ENCODE measurements around the gene ZNF644. TPM values are rescaled to one million over a fixed set of nuclear protein-coding genes. Genes with fewer than 3 reads are reported as not detected.

The ZNF644 gene
- total RNA-seq, 1 experiment from 2014 or later: 46.2 TPM

GRCh38 chr1:90987841-90988240, 34.0 kb downstream of the ZNF644 start:
- no peak for TF ChIP-seq CTCF (IDR thresholded peaks at IDR 0.05; ENCODE audit: unreplicated experiment)
- BruUV-seq (replicated peaks): no TSS peak
- H3K27me3 Mint-ChIP-seq (ENCODE audit: insufficient read depth, unreplicated experiment): no peaks in the 10 kb centered on the region
- DNase-seq (ENCODE audit: unreplicated experiment): no peak
- H3K9me3 Mint-ChIP-seq (ENCODE audit: unreplicated experiment): no peaks in the 10 kb centered on the region
- CTCF ChIA-PET: no interaction called here
- intact Hi-C loops (cut with micrococcal nuclease): no loop called here
- peaks cover 15% of the 10 kb centered on the region for H3K36me3 Mint-ChIP-seq (ENCODE audit: insufficient read depth, unreplicated experiment)
- no peak overlapping the region for H3K27ac Mint-ChIP-seq (ENCODE audit: low read depth, unreplicated experiment)
- POLR2A ChIA-PET: no interaction called here
- no peak overlapping the region for H3K4me3 Mint-ChIP-seq (ENCODE audit: unreplicated experiment)
- H3K4me1 Mint-ChIP-seq (ENCODE audit: insufficient read depth, unreplicated experiment): peaks cover 7% of the 10 kb centered on the region

- Mint-ChIP-seq H3K36me3 (ENCODE audit: insufficient read depth, unreplicated experiment) (peaks cover 15% of the 10 kb centered on the region), H3K27me3 (ENCODE audit: insufficient read depth, unreplicated experiment) (no peaks in the 10 kb centered on the region), H3K4me1 (ENCODE audit: insufficient read depth, unreplicated experiment) (peaks cover 4% of the 10 kb centered on the region), H3K9me3 (ENCODE audit: unreplicated experiment) (no peaks in the 10 kb centered on the region), H3K4me3 (ENCODE audit: unreplicated experiment) (no peak overlapping the region), H3K27ac (ENCODE audit: low read depth, unreplicated experiment) (no peak overlapping the region)
- CTCF ChIA-PET: no interaction called here
- DNase-seq (ENCODE audit: unreplicated experiment): no peak
- no peak for TF ChIP-seq CTCF (IDR thresholded peaks at IDR 0.05; ENCODE audit: unreplicated experiment)
- intact Hi-C loops (cut with micrococcal nuclease): no loop called here
- POLR2A ChIA-PET: no interaction called here
- BruUV-seq (replicated peaks): no TSS peak
Measured at GRCh38 chr1:90986953-90987352, 34.9 kb downstream of the ZNF644 start.

GRCh38 chr1:90977522-90977921, 44.3 kb downstream of the ZNF644 start:
- no peak overlapping the region for H3K4me3 Mint-ChIP-seq (ENCODE audit: unreplicated experiment)
- peaks cover 23% of the 10 kb centered on the region for H3K4me1 Mint-ChIP-seq (ENCODE audit: insufficient read depth, unreplicated experiment)
- no TSS peak for BruUV-seq (replicated peaks)
- TF ChIP-seq CTCF (IDR thresholded peaks at IDR 0.05; ENCODE audit: unreplicated experiment): no peak
- peaks cover 24% of the 10 kb centered on the region for H3K36me3 Mint-ChIP-seq (ENCODE audit: insufficient read depth, unreplicated experiment)
- no peak overlapping the region for H3K27ac Mint-ChIP-seq (ENCODE audit: low read depth, unreplicated experiment)
- DNase-seq (ENCODE audit: unreplicated experiment): no peak
- ChIA-PET POLR2A (no interaction called here), CTCF (interaction anchor here (1.0 kb wide), 1 partner anchor 256 kb away, joined by 3 read pairs; no protein-coding TSS in a partner anchor)
- no peaks in the 10 kb centered on the region for H3K27me3 Mint-ChIP-seq (ENCODE audit: insufficient read depth, unreplicated experiment)
- H3K9me3 Mint-ChIP-seq (ENCODE audit: unreplicated experiment): no peaks in the 10 kb centered on the region
- intact Hi-C loops (cut with micrococcal nuclease): no loop called here

- peak; percentile 47 for DNase-seq (ENCODE audit: unreplicated experiment)
- no TSS peak for BruUV-seq (replicated peaks)
- Mint-ChIP-seq H3K27ac (ENCODE audit: low read depth, unreplicated experiment) (peak overlapping the region; percentile 7), H3K4me3 (ENCODE audit: unreplicated experiment) (no peak overlapping the region), H3K27me3 (ENCODE audit: insufficient read depth, unreplicated experiment) (no peaks in the 10 kb centered on the region), H3K9me3 (ENCODE audit: unreplicated experiment) (no peaks in the 10 kb centered on the region), H3K36me3 (ENCODE audit: insufficient read depth, unreplicated experiment) (peaks cover 28% of the 10 kb centered on the region), H3K4me1 (ENCODE audit: insufficient read depth, unreplicated experiment) (peaks cover 23% of the 10 kb centered on the region)
- intact Hi-C loops (cut with micrococcal nuclease): no loop called here
- no peak for TF ChIP-seq CTCF (IDR thresholded peaks at IDR 0.05; ENCODE audit: unreplicated experiment)
- ChIA-PET POLR2A (interaction anchor here (0.7 to 1.7 kb wide), 6 partner anchors 8 to 890 kb away, joined by 3 to 8 read pairs (median 4); partner anchors contain the start of gene ZNF644), CTCF (interaction anchor here (0.6 to 1.8 kb wide), 6 partner anchors 9 to 327 kb away, joined by 3 to 7 read pairs (median 3); no protein-coding TSS in a partner anchor)
Measured at GRCh38 chr1:90973897-90974798, 47.7 kb downstream of the ZNF644 start.

Measured in MCF 10A (cell line).